GM12878 (cell line): ENCODE measurements around the gene RYR2. TPM values are rescaled to one million over a fixed set of nuclear protein-coding genes. Genes with fewer than 3 reads are reported as not detected.

Source experiments
- ATAC-seq: fragments of 200-7000 bp; cut with Tn5 transposase; 3 replicates; pipeline ENCODE4 v1.9.1; 2020; ENCODE audit warnings: mild to moderate bottlenecking, moderate library complexity
- BruUV-seq: library from RNA; stranded (reverse); fragments of 400-500 nt; replicated peaks from 2 replicates; lab custom pipeline; 2021; lab: Mats Ljungman, UMichigan
- CTCF ChIA-PET: fragments of 300-600 bp; sonication (Branson Sonifier 250); formaldehyde crosslinking; extraction: SDS; loops from one replicate; lab custom pipeline; 2021; ENCODE audit warnings: inconsistent platforms; lab: Yijun Ruan, JAX
- POLR2A ChIA-PET: fragments of 350-600 bp; formaldehyde crosslinking; extraction: SDS; loops from one replicate; lab custom pipeline; 2021; ENCODE audit warnings: inconsistent platforms; lab: Charles Lee
- RAD21 ChIA-PET: fragments of 300-600 bp; sonication (Branson Sonifier 250); formaldehyde crosslinking; loops from one replicate; lab custom pipeline; 2023; ENCODE audit warnings: antibody characterized with exemption; ENCODE audit not compliant: unreplicated experiment; lab: Charles Lee
- SMC1A ChIA-PET: fragments of 300-600 bp; sonication (Branson Sonifier 250); formaldehyde crosslinking; loops from one replicate; lab custom pipeline; 2023; ENCODE audit not compliant: unreplicated experiment, uncharacterized antibody; lab: Charles Lee
- DNase-seq: peaks from one replicate; pipeline ENCODE4 v3.0.0-alpha.2; 2011; ENCODE audit warnings: low read depth, low spot score
- FAIRE-seq: peaks from 3 replicates; lab custom pipeline; 2011; peaks lifted over from hg19 to GRCh38; lab: Jason Lieb, UNC
- H2AFZ ChIP-seq: 2 replicates; pipeline ENCODE4 v1.6.0; 2011; ENCODE audit warnings: low read depth, low read length, control low read depth; ENCODE audit not compliant: control insufficient read depth
- H3K27ac ChIP-seq: 2 replicates; pipeline ENCODE4 v1.5.1; 2011; ENCODE audit warnings: control low read depth; ENCODE audit not compliant: control insufficient read depth, insufficient read depth
- H3K27me3 ChIP-seq, 2 experiments: replicated peaks in 1 of 2; 2 replicates each; pipeline versions ENCODE4 v1.6.0 to v1.6.1; 2011; ENCODE audit warnings: low read length in 1 of 2; ENCODE audit not compliant: control insufficient read depth in 2 of 2, insufficient read depth in 2 of 2
- H3K36me3 ChIP-seq, 2 experiments: 2 replicates each; pipeline ENCODE4 v1.5.1; 2011; ENCODE audit warnings: low read length in 1 of 2; ENCODE audit not compliant: control insufficient read depth in 2 of 2, insufficient read depth in 2 of 2
- H3K4me1 ChIP-seq: 2 replicates; pipeline ENCODE4 v1.6.1; 2011; ENCODE audit warnings: mild to moderate bottlenecking, low read length, moderate library complexity, mixed read lengths; ENCODE audit not compliant: control insufficient read depth, insufficient read depth
- H3K4me2 ChIP-seq: 2 replicates; pipeline ENCODE4 v1.6.0; 2011; ENCODE audit warnings: control low read depth; ENCODE audit not compliant: control insufficient read depth, insufficient read depth
- H3K4me3 ChIP-seq: fragments of 200-600 bp; sonication (generic); 2 replicates; pipeline ENCODE4 v1.5.1; 2016
- H3K79me2 ChIP-seq: 2 replicates; pipeline ENCODE4 v1.6.0; 2011; ENCODE audit warnings: low read length; ENCODE audit not compliant: control insufficient read depth, insufficient read depth
- H3K9ac ChIP-seq: 2 replicates; pipeline ENCODE4 v1.8.0; 2011; ENCODE audit warnings: low read length, control low read depth, mixed read lengths; ENCODE audit not compliant: control insufficient read depth, insufficient read depth
- H3K9me3 ChIP-seq: replicated peaks from 3 replicates; pipeline ENCODE4 v1.5.1; 2011; ENCODE audit warnings: mild to moderate bottlenecking, low read length; ENCODE audit not compliant: control insufficient read depth, insufficient read depth
- H4K20me1 ChIP-seq: 2 replicates; pipeline ENCODE4 v1.6.0; 2011; ENCODE audit not compliant: control insufficient read depth, insufficient read depth
- CEBPB ChIP-seq, 2 experiments: fragments of 150-350 bp in 1 of 2; IDR thresholded peaks; 2 replicates each; pipeline ENCODE4 v1.6.1; 2012 to 2014; ENCODE audit warnings: low read depth in 2 of 2, low read length in 2 of 2, borderline replicate concordance in 1 of 2, inconsistent platforms in 1 of 2
- CHD4 ChIP-seq: fragments of 200-600 bp; sonication (generic); IDR thresholded peaks from 2 replicates; pipeline ENCODE4 v1.6.1; 2016; ENCODE audit warnings: mild to moderate bottlenecking
- EZH2 ChIP-seq: IDR thresholded peaks from 2 replicates; pipeline ENCODE4 v1.6.1; 2012; ENCODE audit warnings: low read depth, mild to moderate bottlenecking, control low read depth, inconsistent platforms, low read length, borderline replicate concordance; ENCODE audit not compliant: control insufficient read depth
- FOS ChIP-seq: IDR thresholded peaks from 3 replicates; pipeline ENCODE4 v1.6.1; 2011; ENCODE audit warnings: borderline replicate concordance; ENCODE audit not compliant: insufficient read length; ENCODE audit errors: extremely low read depth
- FOXM1 ChIP-seq: IDR thresholded peaks from 2 replicates; pipeline ENCODE4 v1.6.1; 2012; ENCODE audit warnings: low read depth, mild to moderate bottlenecking, inconsistent platforms, low read length, moderate library complexity
- JUNB ChIP-seq: IDR thresholded peaks from 2 replicates; pipeline ENCODE4 v1.6.1; 2016; ENCODE audit warnings: antibody characterized with exemption, mild to moderate bottlenecking
- KAT2A ChIP-seq: conservative IDR thresholded peaks from 2 replicates; pipeline ENCODE4 v1.6.1; 2011; ENCODE audit warnings: low read depth, low read length; ENCODE audit not compliant: control insufficient read depth
- MXI1 ChIP-seq: fragments of 150-350 bp; IDR thresholded peaks from 2 replicates; pipeline ENCODE4 v1.6.1; 2011; ENCODE audit warnings: low read depth, mild to moderate bottlenecking, inconsistent platforms, low read length, improper control_type of control experiment
- MYC ChIP-seq: IDR thresholded peaks from 2 replicates; pipeline ENCODE4 v1.6.1; 2011; ENCODE audit warnings: mild to moderate bottlenecking, low read length, moderate library complexity, inconsistent platforms; ENCODE audit not compliant: insufficient read depth, insufficient replicate concordance, insufficient read length, severe bottlenecking
- POU2F2 ChIP-seq: IDR thresholded peaks from 3 replicates; pipeline ENCODE4 v1.6.1; 2011; ENCODE audit warnings: low read depth, mild to moderate bottlenecking, low read length, borderline replicate concordance
- SRF ChIP-seq, 2 experiments: IDR thresholded peaks; 2 replicates each; pipeline ENCODE4 v1.6.1; 2011; ENCODE audit warnings: low read depth in 2 of 2, low read length in 2 of 2, mild to moderate bottlenecking in 1 of 2, moderate library complexity in 1 of 2
- ZNF207 ChIP-seq: fragments of 450-650 bp; IDR thresholded peaks from 2 replicates; pipeline ENCODE4 v1.6.1; 2014; ENCODE audit warnings: antibody characterized with exemption, mild to moderate bottlenecking, borderline replicate concordance
- ZNF622 ChIP-seq: fragments of 450-650 bp; IDR thresholded peaks from 2 replicates; pipeline ENCODE4 v1.6.1; 2017; ENCODE audit warnings: mild to moderate bottlenecking, inconsistent platforms
- ZZZ3 ChIP-seq: IDR thresholded peaks from 2 replicates; pipeline ENCODE4 v1.6.1; 2011; ENCODE audit warnings: low read depth; ENCODE audit not compliant: control insufficient read depth, insufficient read length
- WGBS: methylation state at CpG from one replicate; pipeline ENCODE4 v1.1.6; 2016; ENCODE audit warnings: low lambda C conversion rate; ENCODE audit not compliant: insufficient replicate concordance, insufficient coverage; ENCODE audit errors: missing lambda C conversion rate; 5-methylcytosine and 5-hydroxymethylcytosine counted together
- in situ Hi-C: fragments of 300-500 bp; cut with MboI; formaldehyde crosslinking; loops from 9 replicates; pipeline ENCODE4 v1.14.3; 2018; ENCODE audit warnings: mixed read lengths
- intact Hi-C: fragments of 100-400 bp; cut with micrococcal nuclease; formaldehyde crosslinking; loops from one replicate; pipeline ENCODE4 v1.14.2; 2022; ENCODE audit not compliant: unreplicated experiment
- polyA plus RNA-seq, 11 experiments: library from polyadenylated mRNA; depleted of rRNA in 4 of 11; unstranded in 6 of 11; stranded (reverse) in 5 of 11; fragments of >200 nt; fragmentation: Nextera tagmentation in 4 of 11; fragmentation: Illumina TruSeq in 1 of 11; extraction: Ambion mirVana in 4 of 11; extraction: Trizol in 1 of 11; gene quantifications; 1 replicate in 1 of 11; 2 replicates in 10 of 11; pipeline versions ENCODE4 v1.2.1 to v1.2.3, GENCODE V29; 2011 to 2016; ENCODE audit warnings: inconsistent platforms in 2 of 11, missing spikeins in 2 of 11, low read depth in 1 of 11
- total RNA-seq, 4 experiments: library from RNA; depleted of rRNA in 3 of 4; stranded (reverse); fragments of >200 nt in 3 of 4; fragmentation: Illumina TruSeq in 1 of 4; extraction: Trizol in 1 of 4; gene quantifications; 2 replicates each; pipeline versions ENCODE4 v1.2.1 to v1.2.3, GENCODE V29; 2013 to 2021
- TF ChIP-seq, protein P1 (sequence below): fragments of 450-650 bp; formaldehyde crosslinking; IDR thresholded peaks from 2 replicates; pipeline ENCODE4 v1.4.0; 2020; ENCODE audit warnings: mild to moderate bottlenecking, moderate library complexity
- TF ChIP-seq, protein P2 (sequence below): IDR thresholded peaks from 2 replicates; pipeline ENCODE4 v1.6.1; 2012; ENCODE audit warnings: low read length, inconsistent platforms
- TF ChIP-seq, protein P3 (sequence below): fragments of 450-650 bp; IDR thresholded peaks from 2 replicates; pipeline ENCODE4 v1.6.1; 2017; ENCODE audit warnings: antibody characterized with exemption, mild to moderate bottlenecking, moderate library complexity

The RYR2 gene
- total and polyA plus RNA-seq, 10 of the 15 experiments (the other 5 are each of a cell fraction or from before 2014, with no cell fraction given), result 0.01 to 0.04 TPM; not detected in 8

DNA sequence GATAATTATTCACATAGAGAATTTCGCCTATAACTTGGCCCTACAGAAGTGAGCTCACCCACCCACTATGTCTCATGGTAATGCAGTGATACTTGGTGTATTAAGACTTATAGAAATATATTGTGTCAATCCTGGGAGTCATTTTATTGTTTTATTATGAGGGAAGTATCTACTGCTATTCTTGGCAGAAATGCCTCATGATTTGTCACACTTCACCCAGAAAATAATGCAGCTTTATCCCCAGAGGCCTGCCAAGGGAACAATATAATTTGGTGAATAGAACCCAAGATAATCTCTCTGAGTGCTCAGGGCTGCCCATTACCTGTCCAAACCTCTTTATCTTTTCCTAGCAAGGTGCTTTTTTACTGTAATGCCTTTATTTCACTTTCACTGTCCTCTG lies 750.7 kb downstream of the RYR2 start (continued):
- TF ChIP-seq, protein P1, sequence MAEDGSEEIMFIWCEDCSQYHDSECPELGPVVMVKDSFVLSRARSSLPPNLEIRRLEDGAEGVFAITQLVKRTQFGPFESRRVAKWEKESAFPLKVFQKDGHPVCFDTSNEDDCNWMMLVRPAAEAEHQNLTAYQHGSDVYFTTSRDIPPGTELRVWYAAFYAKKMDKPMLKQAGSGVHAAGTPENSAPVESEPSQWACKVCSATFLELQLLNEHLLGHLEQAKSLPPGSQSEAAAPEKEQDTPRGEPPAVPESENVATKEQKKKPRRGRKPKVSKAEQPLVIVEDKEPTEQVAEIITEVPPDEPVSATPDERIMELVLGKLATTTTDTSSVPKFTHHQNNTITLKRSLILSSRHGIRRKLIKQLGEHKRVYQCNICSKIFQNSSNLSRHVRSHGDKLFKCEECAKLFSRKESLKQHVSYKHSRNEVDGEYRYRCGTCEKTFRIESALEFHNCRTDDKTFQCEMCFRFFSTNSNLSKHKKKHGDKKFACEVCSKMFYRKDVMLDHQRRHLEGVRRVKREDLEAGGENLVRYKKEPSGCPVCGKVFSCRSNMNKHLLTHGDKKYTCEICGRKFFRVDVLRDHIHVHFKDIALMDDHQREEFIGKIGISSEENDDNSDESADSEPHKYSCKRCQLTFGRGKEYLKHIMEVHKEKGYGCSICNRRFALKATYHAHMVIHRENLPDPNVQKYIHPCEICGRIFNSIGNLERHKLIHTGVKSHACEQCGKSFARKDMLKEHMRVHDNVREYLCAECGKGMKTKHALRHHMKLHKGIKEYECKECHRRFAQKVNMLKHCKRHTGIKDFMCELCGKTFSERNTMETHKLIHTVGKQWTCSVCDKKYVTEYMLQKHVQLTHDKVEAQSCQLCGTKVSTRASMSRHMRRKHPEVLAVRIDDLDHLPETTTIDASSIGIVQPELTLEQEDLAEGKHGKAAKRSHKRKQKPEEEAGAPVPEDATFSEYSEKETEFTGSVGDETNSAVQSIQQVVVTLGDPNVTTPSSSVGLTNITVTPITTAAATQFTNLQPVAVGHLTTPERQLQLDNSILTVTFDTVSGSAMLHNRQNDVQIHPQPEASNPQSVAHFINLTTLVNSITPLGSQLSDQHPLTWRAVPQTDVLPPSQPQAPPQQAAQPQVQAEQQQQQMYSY (CRISPR knock-in tag), result no peak
- TF ChIP-seq ZNF622 (no peak), ZNF207 (no peak), ZZZ3 (no peak), EZH2 (no peak), FOXM1 (no peak)
- TF ChIP-seq, protein P2, sequence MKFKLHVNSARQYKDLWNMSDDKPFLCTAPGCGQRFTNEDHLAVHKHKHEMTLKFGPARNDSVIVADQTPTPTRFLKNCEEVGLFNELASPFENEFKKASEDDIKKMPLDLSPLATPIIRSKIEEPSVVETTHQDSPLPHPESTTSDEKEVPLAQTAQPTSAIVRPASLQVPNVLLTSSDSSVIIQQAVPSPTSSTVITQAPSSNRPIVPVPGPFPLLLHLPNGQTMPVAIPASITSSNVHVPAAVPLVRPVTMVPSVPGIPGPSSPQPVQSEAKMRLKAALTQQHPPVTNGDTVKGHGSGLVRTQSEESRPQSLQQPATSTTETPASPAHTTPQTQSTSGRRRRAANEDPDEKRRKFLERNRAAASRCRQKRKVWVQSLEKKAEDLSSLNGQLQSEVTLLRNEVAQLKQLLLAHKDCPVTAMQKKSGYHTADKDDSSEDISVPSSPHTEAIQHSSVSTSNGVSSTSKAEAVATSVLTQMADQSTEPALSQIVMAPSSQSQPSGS, result no peak

DNA sequence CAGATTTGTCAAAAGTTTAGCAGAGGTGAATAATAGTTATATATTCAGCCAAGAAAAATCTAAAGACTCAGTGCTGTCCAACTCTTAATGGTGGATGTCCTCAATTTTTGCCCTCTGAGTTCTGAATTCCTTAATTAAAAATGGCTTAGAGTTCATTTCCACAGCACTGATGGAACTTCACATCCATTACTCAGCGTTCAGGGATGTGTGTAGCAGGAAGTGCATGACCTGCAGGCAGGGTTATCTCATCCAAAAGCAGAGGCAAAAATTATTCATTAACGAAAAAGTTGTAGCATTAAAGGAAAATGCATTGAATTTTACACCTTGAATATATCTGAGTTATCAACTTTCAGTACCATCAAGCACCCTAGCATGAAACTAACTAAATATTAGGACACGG lies 752.1 kb downstream of the RYR2 start:
- ChIA-PET CTCF (no interaction called here), RAD21 (no interaction called here), POLR2A (no interaction called here), SMC1A (no interaction called here)
- H3K36me3 ChIP-seq, result no peaks in the 10 kb centered on the region
- ATAC-seq (no peak), DNase-seq (no peak), FAIRE-seq (no peak)
- in situ Hi-C loops, result no loop called here
- intact Hi-C loops, result loop anchor here (10.0 kb wide), 1 partner anchor 61 kb away; no protein-coding TSS in a partner anchor
- H3K4me3 ChIP-seq, result no peak overlapping the region
- H3K27me3 ChIP-seq, result no peaks in the 10 kb centered on the region
- H3K4me2 ChIP-seq, result no peak overlapping the region
- no peak overlapping the region for H3K9ac ChIP-seq
- no peaks in the 10 kb centered on the region for H3K79me2 ChIP-seq
- 1% methylated on average over 3 of the region's 3 CpGs for WGBS
- H3K4me1 ChIP-seq, result no peaks in the 10 kb centered on the region
- no peak overlapping the region for H2AFZ ChIP-seq
- no peak overlapping the region for H3K27ac ChIP-seq
- no peaks in the 10 kb centered on the region for H4K20me1 ChIP-seq
- no TSS peak for BruUV-seq
- H3K9me3 ChIP-seq, result no peaks in the 10 kb centered on the region
- TF ChIP-seq FOS, result no peak
- no peak for TF ChIP-seq KAT2A
- no peak for TF ChIP-seq SRF (IDR thresholded peaks at IDR 0.05; ENCODE audit: low read depth in 2 of 2, low read length in 2 of 2)
- no peak for TF ChIP-seq MYC
- TF ChIP-seq JUNB, result no peak
- TF ChIP-seq, protein P3, sequence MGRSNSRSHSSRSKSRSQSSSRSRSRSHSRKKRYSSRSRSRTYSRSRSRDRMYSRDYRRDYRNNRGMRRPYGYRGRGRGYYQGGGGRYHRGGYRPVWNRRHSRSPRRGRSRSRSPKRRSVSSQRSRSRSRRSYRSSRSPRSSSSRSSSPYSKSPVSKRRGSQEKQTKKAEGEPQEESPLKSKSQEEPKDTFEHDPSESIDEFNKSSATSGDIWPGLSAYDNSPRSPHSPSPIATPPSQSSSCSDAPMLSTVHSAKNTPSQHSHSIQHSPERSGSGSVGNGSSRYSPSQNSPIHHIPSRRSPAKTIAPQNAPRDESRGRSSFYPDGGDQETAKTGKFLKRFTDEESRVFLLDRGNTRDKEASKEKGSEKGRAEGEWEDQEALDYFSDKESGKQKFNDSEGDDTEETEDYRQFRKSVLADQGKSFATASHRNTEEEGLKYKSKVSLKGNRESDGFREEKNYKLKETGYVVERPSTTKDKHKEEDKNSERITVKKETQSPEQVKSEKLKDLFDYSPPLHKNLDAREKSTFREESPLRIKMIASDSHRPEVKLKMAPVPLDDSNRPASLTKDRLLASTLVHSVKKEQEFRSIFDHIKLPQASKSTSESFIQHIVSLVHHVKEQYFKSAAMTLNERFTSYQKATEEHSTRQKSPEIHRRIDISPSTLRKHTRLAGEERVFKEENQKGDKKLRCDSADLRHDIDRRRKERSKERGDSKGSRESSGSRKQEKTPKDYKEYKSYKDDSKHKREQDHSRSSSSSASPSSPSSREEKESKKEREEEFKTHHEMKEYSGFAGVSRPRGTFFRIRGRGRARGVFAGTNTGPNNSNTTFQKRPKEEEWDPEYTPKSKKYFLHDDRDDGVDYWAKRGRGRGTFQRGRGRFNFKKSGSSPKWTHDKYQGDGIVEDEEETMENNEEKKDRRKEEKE, result no peak
- TF ChIP-seq CEBPB (IDR thresholded peaks at IDR 0.05; ENCODE audit: borderline replicate concordance in 1 of 2, low read depth in 2 of 2, low read length in 2 of 2), result no peak
- TF ChIP-seq CHD4, result no peak
- no peak for TF ChIP-seq POU2F2
- no peak for TF ChIP-seq MXI1
